Vein endothelial cell (primary cell): Measurements from ENCODE around the gene TTC39B. TPM values are rescaled to one million over a fixed set of nuclear protein-coding genes. Genes with fewer than 3 reads are reported as not detected.

ENCODE experiments used
- small RNA-seq: library from RNA; depleted of rRNA; stranded (forward); fragments of <200 nt; gene quantifications from one replicate; pipeline ENCODE3, GENCODE V24; 2012
- total RNA-seq: library from RNA; depleted of rRNA; stranded (reverse); fragments of >200 nt; gene quantifications from 2 replicates; pipeline ENCODE4 v1.2.3, GENCODE V29; 2012

Gene TTC39B
- total RNA-seq = 4.3 and 4.9 TPM in 2 replicates

DNA sequence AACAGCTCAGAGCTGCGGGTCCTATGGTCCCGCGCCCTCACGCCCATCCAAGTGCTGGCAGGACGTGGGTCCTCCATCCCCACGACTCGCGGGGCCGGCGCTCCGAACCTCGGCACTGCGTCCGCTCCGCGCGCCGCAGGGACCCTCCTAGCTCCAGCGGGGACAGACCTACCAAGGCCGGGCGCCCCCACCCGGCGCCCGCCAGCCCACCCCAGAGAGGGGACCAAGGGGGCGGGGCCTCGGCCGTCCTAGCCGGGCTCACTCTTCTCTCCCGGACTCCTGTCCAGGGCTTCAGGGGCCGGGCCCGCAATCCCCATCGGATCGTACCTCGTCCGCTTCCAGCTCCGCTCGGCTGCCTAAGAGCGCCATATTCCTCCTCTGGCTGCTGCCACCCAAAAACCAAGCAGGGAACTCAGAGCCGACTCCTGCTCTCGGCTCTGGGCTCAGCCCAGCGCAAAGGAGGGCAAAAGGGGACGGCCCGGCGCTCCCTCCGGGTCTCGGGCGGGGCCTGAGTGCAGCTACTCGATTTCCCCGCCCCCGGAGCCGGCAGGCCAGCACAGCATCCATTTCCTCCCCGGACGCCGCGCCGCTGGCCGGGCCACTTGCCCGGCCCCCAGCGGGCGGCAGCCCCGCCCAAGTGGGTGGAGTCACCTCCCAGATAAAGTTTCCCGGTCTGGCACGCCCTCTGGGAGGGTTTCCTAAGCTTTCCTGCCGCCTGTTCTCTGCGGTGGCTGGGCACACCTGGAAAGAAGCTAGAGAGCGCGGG is at the start of gene TTC39B:
Gene TTC39B (minus strand): TSS at position 460 of the 766 bp plus-strand sequence. CDS start 91 bp downstream, at position 369.

Small RNA genes lying within 50 kb of the gene (small RNA-seq; reads per million reads assigned to genes)
- not detected for gene RNU6-559P

Other genes with a start within 250 kb of the TTC39B start
- 31.4 and 36.4 TPM in 2 replicates for gene SNAPC3, start 115.7 kb upstream of the TTC39B start, total RNA-seq
- gene PSIP1, start 203.8 kb upstream of the TTC39B start, total RNA-seq = 46.1 and 52.9 TPM in 2 replicates
- gene CCDC171, start 245.8 kb upstream of the TTC39B start, total RNA-seq = 0.98 and 1.1 TPM in 2 replicates